Neural progenitor cell (in vitro differentiated cells): ENCODE results near the gene GCNT4. TPM values are rescaled to one million over a fixed set of nuclear protein-coding genes. Genes with fewer than 3 reads are reported as not detected.

ENCODE experiments used
- DNase-seq: peaks from one replicate; pipeline ENCODE4 v3.0.0-alpha.2; 2016; ENCODE audit warnings: low spot score
- H2AFZ ChIP-seq: fragments of 200-600 bp; sonication (generic); replicated peaks from 2 replicates; pipeline ENCODE4 v1.6.1; 2016; ENCODE audit warnings: antibody characterized with exemption
- H3F3A ChIP-seq: fragments of 200-600 bp; sonication (generic); 2 replicates; pipeline ENCODE4 v1.6.1; 2016; ENCODE audit warnings: antibody characterized with exemption, low read depth
- H3K27ac ChIP-seq: fragments of 200-600 bp; sonication (generic); 2 replicates; pipeline ENCODE4 v1.5.1; 2016; ENCODE audit warnings: mild to moderate bottlenecking
- H3K27me3 ChIP-seq: fragments of 200-600 bp; sonication (generic); 2 replicates; pipeline ENCODE4 v1.6.1; 2016; ENCODE audit warnings: mild to moderate bottlenecking, moderate library complexity
- H3K36me3 ChIP-seq: fragments of 200-600 bp; sonication (generic); 2 replicates; pipeline ENCODE4 v1.5.1; 2016
- H3K4me1 ChIP-seq: fragments of 200-600 bp; sonication (generic); 2 replicates; pipeline ENCODE4 v1.6.1; 2016; ENCODE audit warnings: mixed run types
- H3K4me2 ChIP-seq: fragments of 200-600 bp; sonication (generic); 2 replicates; pipeline ENCODE4 v1.6.1; 2016
- H3K4me3 ChIP-seq: fragments of 200-600 bp; sonication (generic); 2 replicates; pipeline ENCODE4 v1.5.1; 2016
- H3K79me2 ChIP-seq: fragments of 200-600 bp; sonication (generic); 2 replicates; pipeline ENCODE4 v1.6.1; 2016; ENCODE audit warnings: low read depth
- H3K9ac ChIP-seq: fragments of 200-600 bp; sonication (generic); 2 replicates; pipeline ENCODE4 v1.6.1; 2016
- H3K9me3 ChIP-seq: fragments of 200-600 bp; sonication (generic); 2 replicates; pipeline ENCODE4 v1.5.1; 2016; ENCODE audit warnings: low read depth
- H4K20me1 ChIP-seq: fragments of 200-600 bp; sonication (generic); 2 replicates; pipeline ENCODE4 v1.6.1; 2016; ENCODE audit warnings: low read depth
- H3K27ac Mint-ChIP-seq: 3 replicates; pipeline ENCODE4 v1.8.0; 2021; ENCODE audit warnings: mixed read lengths
- H3K27me3 Mint-ChIP-seq: 2 replicates; pipeline ENCODE4 v1.8.0; 2022; ENCODE audit warnings: low read depth, mild to moderate bottlenecking, inconsistent platforms, moderate library complexity, mixed read lengths; ENCODE audit not compliant: insufficient read depth
- H3K36me3 Mint-ChIP-seq: 3 replicates; pipeline ENCODE4 v1.8.0; 2021; ENCODE audit warnings: mixed read lengths
- H3K4me1 Mint-ChIP-seq: 3 replicates; pipeline ENCODE4 v1.8.0; 2021; ENCODE audit warnings: mixed read lengths
- H3K4me3 Mint-ChIP-seq: 3 replicates; pipeline ENCODE4 v1.8.0; 2021; ENCODE audit warnings: mild to moderate bottlenecking, moderate library complexity, mixed read lengths
- H3K9me3 Mint-ChIP-seq: 3 replicates; pipeline ENCODE4 v1.8.0; 2020; ENCODE audit warnings: mixed read lengths
- CTCF ChIP-seq: fragments of 200-600 bp; sonication (generic); IDR thresholded peaks from 2 replicates; pipeline ENCODE4 v1.5.1; 2017; ENCODE audit warnings: antibody characterized with exemption, mild to moderate bottlenecking
- EZH2 ChIP-seq: fragments of 200-600 bp; sonication (generic); IDR thresholded peaks from 2 replicates; pipeline ENCODE4 v1.6.1; 2017; ENCODE audit warnings: antibody characterized with exemption, mild to moderate bottlenecking, moderate library complexity
- EZH2phosphoT487 ChIP-seq: fragments of 200-600 bp; sonication (generic); IDR thresholded peaks from 2 replicates; pipeline ENCODE4 v1.6.1; 2017; ENCODE audit warnings: antibody characterized with exemption
- total RNA-seq: library from RNA; depleted of rRNA; stranded (reverse); fragments of >200 nt; gene quantifications from 2 replicates; pipeline ENCODE4 v1.2.3, GENCODE V29; 2015; ENCODE audit warnings: low replicate concordance

Gene GCNT4
- total RNA-seq, 1 donor from 2014 or later, result 0.17 TPM

GRCh38 chr5:75028090-75028489, 24.3 kb downstream of the GCNT4 start:
- no peak overlapping the region for H3K27ac Mint-ChIP-seq
- Histone ChIP-seq H3K4me2 (no peak overlapping the region), H3K9me3 (no peaks in the 10 kb centered on the region), H3K36me3 (no peaks in the 10 kb centered on the region), H2AFZ (no peak overlapping the region), H4K20me1 (no peaks in the 10 kb centered on the region), H3F3A (no peaks in the 10 kb centered on the region), H3K4me1 (no peaks in the 10 kb centered on the region), H3K27ac (no peak overlapping the region), H3K27me3 (no peaks in the 10 kb centered on the region), H3K79me2 (no peaks in the 10 kb centered on the region), H3K9ac (no peak overlapping the region), H3K4me3 (no peak overlapping the region)
- no peaks in the 10 kb centered on the region for H3K36me3 Mint-ChIP-seq
- no peaks in the 10 kb centered on the region for H3K4me1 Mint-ChIP-seq
- H3K27me3 Mint-ChIP-seq, result no peaks in the 10 kb centered on the region
- TF ChIP-seq EZH2phosphoT487, result no peak
- TF ChIP-seq EZH2, result no peak
- no peak for TF ChIP-seq CTCF
- H3K9me3 Mint-ChIP-seq, result no peaks in the 10 kb centered on the region
- H3K4me3 Mint-ChIP-seq, result no peak overlapping the region
- no peak for DNase-seq

GRCh38 chr5:75023368-75024159, 28.8 kb downstream of the GCNT4 start:
- Histone ChIP-seq H2AFZ (no peak overlapping the region), H3K27ac (no peak overlapping the region), H3K4me3 (no peak overlapping the region), H3F3A (no peaks in the 10 kb centered on the region), H4K20me1 (no peaks in the 10 kb centered on the region), H3K79me2 (no peaks in the 10 kb centered on the region), H3K9ac (no peak overlapping the region), H3K27me3 (no peaks in the 10 kb centered on the region), H3K4me1 (no peaks in the 10 kb centered on the region), H3K9me3 (no peaks in the 10 kb centered on the region), H3K36me3 (no peaks in the 10 kb centered on the region), H3K4me2 (no peak overlapping the region)
- no peaks in the 10 kb centered on the region for H3K27me3 Mint-ChIP-seq
- no peaks in the 10 kb centered on the region for H3K9me3 Mint-ChIP-seq
- TF ChIP-seq CTCF (no peak), EZH2phosphoT487 (no peak), EZH2 (no peak)
- DNase-seq, result no peak
- no peak overlapping the region for H3K27ac Mint-ChIP-seq
- no peaks in the 10 kb centered on the region for H3K36me3 Mint-ChIP-seq
- H3K4me1 Mint-ChIP-seq, result no peaks in the 10 kb centered on the region
- no peak overlapping the region for H3K4me3 Mint-ChIP-seq

- Histone ChIP-seq H3K27ac (no peak overlapping the region), H3K4me2 (no peak overlapping the region), H2AFZ (peak overlapping the region; percentile 32), H3K4me1 (no peaks in the 10 kb centered on the region), H3K79me2 (no peaks in the 10 kb centered on the region), H3K27me3 (no peaks in the 10 kb centered on the region), H3F3A (no peaks in the 10 kb centered on the region), H4K20me1 (no peaks in the 10 kb centered on the region), H3K9ac (no peak overlapping the region), H3K9me3 (no peaks in the 10 kb centered on the region), H3K4me3 (no peak overlapping the region), H3K36me3 (no peaks in the 10 kb centered on the region)
- Mint-ChIP-seq H3K27me3 (no peaks in the 10 kb centered on the region), H3K36me3 (no peaks in the 10 kb centered on the region), H3K4me3 (no peak overlapping the region), H3K4me1 (peaks cover 2% of the 10 kb centered on the region), H3K27ac (no peak overlapping the region), H3K9me3 (no peaks in the 10 kb centered on the region)
- no peak for TF ChIP-seq CTCF
- TF ChIP-seq EZH2, result no peak
- no peak for TF ChIP-seq EZH2phosphoT487
- no peak for DNase-seq
Observed at GRCh38 chr5:75021800-75022199, 30.6 kb downstream of the GCNT4 start.
